ENCODE data around the gene SLC17A3.

Gene SLC17A3, protein sequence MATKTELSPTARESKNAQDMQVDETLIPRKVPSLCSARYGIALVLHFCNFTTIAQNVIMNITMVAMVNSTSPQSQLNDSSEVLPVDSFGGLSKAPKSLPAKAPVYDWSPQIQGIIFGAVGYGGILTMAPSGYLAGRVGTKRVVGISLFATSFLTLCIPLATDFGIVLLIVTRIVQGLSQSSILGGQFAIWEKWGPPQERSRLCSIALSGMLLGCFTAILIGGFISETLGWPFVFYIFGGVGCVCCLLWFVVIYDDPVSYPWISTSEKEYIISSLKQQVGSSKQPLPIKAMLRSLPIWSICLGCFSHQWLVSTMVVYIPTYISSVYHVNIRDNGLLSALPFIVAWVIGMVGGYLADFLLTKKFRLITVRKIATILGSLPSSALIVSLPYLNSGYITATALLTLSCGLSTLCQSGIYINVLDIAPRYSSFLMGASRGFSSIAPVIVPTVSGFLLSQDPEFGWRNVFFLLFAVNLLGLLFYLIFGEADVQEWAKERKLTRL

DNA sequence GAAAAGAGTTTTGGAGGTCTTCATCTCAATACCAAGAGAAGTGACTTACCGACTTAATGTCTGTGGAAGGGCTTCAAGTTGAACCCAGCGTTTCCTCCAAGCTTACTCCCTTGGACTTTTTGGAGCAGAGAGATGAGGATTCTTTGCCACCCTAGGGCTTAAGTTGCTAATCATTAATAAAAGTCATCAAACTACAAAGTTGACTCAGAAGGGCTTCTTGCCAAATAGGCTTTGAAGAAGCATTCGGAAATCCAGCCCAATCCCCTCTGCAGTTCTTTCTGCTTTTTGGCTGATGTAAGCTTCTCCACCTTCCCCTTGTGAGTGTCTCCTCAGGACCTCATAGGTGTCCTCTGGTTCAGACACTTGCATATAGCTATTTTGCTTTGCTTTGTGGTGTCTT is at the start of gene SLC17A3:
SLC17A3 (minus strand) TSS at position 126 of the 400 bp plus-strand sequence. CDS start 5,856 bp downstream, outside the sequence.
- DNase-seq (ENCODE audit: low read depth in 2 of 2), result no peak

DNA sequence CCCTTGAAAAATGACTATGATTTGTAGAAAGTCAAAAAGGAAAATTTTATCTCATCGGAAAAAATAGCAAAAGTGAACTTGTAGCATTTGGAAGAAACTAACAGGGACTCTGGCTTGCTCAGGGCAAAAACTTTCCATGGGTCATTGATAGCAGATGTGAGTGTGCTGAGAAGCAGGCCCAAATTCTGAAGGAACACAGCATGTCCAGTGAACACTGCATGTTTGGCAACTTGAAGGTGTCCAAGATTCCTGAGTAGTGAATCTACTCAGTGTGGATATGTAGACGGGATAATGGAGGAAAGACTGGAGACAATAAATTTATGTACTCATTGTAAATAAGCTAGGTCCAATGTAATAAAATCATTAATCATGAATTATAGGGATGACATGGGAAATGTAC is 48.3 kb upstream of the SLC17A3 start:
- DNase-seq (ENCODE audit: low read depth in 2 of 2), result no peak

DNA sequence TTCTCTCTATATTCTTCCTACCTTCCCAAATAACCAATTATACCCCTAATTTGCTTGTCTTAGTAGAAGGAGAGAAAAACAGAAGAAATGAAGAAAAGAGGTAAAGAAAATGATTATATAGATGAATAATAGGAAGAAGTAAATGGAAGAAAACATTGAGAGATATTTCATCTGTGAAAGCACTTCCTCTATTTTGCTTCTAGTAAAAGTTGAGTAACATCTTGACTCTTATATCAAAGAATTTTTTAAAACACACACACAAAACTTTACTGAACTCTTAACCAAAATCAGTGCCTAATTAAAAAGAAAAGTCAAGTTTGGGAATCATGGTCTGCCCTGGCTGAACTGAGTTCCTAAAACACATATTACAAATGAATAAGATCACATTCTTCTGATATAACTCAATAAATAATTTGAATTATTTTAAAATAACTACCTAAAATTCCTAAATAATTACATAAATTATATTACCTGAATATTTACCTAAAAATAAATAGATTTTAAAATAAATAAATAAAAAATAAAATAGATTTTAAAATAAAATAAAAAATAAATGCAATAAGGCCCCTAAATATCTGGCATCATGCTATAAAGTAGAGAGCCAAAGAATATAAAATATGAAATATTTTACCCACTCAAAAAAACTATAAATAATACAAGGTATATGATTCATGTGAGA is 47.6 kb upstream of the SLC17A3 start:
- DNase-seq (ENCODE audit: low read depth in 2 of 2), result no peak

DNA sequence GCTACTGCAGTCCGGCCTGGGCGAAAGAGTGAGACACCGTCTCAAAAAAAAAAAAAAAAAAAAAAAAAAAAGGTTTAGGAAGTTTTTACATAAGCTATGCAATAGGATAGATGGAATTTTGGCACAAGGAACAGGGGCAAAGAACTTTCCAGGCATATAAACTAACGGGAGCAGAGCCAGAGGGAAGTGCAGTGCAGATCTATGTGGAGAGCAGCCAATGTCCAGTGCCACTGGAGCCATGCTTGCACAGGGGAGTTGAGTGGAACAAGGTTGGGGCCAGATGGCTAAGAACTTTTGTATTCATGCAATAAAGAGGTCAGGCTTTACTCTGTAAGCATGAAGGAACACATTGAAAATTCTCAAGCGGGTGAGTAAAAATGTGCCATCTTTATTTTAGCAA is 45.6 kb upstream of the SLC17A3 start:
- DNase-seq (ENCODE audit: low read depth in 2 of 2), result no peak

DNA sequence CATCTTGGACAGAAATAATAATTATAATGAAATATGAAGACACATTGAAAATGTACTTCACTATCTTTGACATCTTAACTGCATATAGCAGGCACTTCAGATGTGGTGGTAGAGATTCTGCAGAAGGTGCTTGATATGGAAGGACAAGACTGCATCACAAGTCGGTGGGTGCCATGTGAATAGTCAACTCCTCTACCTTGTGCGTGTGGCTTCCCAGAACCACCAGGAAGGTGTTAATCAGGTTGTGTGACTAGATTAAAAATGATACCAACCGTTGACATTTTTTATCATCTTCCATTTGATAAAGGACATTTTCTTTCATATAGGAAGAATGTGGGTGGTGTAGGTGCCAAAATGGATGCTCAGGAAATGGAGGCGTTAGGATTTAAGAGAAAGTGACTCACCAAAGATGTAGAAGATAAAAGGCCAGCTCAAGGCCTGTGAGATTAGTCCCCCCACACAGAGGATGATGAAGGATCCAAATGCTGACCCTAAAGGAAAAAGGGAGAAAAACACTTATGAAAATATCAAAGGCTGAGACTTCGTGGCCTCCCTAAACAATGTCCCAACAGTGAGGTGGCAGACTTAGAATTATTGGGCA is 44.1 kb upstream of the SLC17A3 start:
- no peak for DNase-seq (ENCODE audit: low read depth in 2 of 2)

DNA sequence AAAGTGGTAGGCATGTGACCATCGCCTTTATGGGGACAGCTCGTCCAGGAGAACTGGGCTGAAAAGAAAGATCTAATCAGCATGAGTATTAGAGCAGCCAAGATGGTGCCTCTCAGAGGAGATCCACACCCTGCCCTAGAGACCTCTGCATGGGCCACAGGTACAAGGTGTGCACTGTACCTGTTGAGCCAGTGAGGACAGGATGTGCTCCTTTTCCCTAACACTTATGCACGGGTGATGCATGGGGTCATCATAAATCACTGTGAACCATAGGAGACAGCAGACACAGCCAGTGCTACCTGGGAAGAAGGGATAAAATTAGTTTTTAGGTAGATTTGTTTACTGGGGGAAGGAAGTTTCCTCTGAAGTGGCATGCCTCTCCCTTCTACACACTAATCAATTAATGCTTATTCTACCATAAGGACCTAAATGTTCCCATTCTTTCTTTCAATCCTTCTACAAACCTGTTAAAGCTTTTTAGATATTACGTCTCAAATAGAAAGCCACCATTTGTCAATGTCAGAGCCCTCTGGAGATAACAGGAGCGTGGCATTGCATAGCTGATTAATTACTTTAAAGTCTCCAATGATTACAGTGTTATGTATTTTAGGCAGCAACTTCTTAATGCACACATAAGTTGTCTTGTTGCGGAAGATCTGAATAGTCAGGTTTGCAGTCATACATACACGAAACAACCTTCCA is 42.9 kb upstream of the SLC17A3 start:
- DNase-seq (ENCODE audit: low read depth in 2 of 2), result no peak

DNA sequence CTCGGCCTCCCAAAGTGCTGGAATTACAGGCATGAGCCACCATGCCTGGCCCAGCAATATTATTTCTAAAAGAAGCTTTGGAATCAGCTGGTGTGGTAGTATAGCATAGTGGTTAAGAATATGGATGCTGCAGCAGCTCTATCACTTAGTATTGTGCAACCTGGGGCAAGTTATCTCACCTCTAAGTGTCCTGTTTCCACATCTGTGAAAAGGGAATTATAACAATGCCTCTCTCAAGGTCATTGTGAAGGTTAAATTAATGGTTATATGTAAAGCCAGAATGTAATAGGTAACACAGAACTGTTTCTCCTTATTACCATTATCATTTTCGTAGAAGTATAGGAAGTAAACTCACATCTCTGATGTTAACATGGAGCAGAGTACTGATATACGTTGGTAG is 42.3 kb upstream of the SLC17A3 start:
- no peak for DNase-seq (ENCODE audit: low read depth in 2 of 2)

DNA sequence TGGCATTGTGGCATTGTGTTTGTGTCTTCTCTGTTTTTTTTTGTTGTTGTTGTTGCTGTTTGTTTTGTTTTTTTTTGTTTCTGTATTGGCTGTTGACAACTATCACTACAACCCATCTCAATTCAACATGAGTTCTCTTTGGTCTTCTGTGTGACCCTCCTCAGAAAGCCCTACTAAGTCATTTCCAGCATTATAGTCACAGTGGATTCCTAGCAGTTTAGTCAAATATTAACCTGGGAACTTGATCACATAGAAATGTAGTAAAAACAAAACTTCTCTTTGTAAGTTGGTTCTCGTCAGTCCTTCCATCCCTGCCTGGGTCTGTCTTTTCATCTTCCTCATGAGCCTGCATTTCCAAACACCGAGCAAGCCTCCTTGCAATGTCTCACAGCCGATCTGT is 39.7 kb upstream of the SLC17A3 start:
- no peak for DNase-seq (ENCODE audit: low read depth in 2 of 2)

DNA sequence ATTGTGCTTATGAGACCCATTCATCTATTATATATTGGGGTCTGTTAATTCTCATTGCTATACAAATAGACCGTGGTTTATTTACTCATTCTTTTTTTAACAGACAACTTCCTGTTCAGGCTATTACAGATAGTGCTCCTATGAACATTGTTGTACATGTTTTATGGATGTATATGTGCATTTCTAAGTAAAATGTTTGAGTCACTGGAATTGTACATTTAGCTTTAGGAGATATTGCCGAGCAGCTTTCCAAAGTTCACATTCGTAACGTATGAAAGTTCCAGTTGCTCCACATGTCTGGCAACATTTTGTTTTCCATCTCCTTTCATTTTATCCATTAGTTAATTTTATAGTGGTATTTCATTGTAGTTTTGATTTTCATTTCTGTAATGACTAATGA is 37.3 kb upstream of the SLC17A3 start:
- DNase-seq (ENCODE audit: low read depth in 2 of 2), result no peak

DNA sequence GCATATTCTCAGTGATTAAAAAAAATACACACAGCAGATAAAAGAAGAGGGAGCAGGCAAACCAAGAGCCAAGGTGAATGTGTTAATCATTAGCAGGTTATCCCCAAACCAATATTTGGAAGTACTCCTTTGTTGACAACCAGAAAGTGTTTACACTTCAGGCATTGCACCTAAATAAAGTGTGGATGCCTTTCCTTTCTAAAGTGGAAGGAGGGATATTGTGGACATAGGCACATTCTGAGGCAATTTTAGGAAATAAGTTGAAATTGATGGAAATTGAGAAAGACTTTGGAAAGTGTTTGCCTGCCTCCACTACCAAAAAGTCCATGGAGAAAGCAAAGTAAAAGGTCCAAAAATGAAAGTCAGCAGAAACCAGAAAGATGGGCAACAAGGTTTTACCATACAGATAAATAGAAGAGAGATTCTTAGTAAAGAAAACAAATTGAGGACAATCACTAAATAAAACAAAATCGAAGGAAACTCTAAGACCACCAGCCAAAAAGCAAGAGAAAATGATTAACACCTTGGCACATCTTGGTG is 33.5 kb upstream of the SLC17A3 start:
- DNase-seq (ENCODE audit: low read depth in 2 of 2), result no peak

DNA sequence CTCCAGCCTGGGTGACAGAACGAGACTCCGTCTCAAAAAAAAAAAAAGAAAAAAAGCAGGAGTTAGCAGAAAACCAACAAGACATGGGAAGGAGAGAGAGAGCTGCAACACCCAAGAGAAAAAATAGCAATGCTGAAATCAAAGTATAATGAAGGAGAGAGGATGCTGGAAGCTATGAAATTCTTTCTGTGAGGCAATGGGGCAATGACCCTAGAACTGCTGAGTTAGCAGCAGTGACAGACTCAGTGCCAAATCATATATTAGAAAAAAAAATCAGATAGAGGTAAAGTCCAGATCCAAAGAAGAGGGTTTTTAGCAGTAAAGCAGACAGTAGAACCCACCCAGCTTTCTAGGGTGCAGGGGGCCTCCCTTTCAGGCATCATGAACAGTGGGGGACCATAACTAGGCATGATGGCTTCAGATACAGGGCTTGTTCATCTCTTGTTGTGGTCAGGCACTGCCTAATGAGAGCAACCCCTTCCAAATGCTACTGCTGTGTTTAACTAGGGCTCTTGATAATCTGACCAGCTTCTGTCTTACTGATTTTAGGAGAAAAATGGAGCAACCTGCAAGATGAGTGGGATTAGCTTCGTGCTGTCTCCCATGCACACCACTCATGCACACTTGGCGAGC is 29.5 kb upstream of the SLC17A3 start:
- DNase-seq (ENCODE audit: low read depth in 2 of 2), result no peak

DNA sequence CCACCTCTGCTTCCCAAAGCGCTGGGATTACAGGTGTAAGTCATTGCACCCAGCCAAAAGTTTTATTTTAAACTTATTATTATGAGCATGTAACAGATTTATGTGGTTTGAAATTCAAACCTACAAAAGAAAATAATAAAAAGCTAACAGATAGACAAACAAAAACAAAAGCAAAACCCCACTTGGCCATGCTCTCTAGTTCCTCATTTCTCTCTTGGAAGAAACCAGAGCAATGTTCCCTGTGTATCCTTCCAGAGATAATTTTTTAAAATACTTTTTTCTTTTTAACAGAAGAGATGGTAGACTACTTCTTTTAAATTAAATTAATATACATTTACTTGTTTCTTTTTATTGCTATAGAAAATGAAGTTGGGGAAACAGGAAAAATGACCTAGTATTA is 28.0 kb upstream of the SLC17A3 start:
- DNase-seq (ENCODE audit: low read depth in 2 of 2), result no peak

DNA sequence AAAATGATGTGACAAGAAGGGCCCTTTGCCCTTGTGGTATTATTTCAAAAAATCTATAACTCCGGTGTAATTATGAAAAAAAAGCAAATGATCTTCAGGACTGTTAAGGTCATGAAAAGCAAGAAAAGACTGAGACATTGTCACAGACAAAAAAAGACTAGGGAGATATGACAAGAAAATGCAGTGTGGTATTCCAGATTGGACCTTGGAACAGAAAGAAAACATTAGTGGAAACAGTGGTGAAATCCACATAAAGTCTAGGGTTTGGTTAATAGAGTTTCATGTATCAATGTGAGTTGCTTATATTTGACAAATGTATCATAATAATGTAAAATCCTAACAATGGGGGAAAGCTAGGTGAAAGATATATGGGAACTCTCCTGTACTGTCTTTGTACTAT is 26.8 kb upstream of the SLC17A3 start:
- no peak for DNase-seq (ENCODE audit: low read depth in 2 of 2)

DNA sequence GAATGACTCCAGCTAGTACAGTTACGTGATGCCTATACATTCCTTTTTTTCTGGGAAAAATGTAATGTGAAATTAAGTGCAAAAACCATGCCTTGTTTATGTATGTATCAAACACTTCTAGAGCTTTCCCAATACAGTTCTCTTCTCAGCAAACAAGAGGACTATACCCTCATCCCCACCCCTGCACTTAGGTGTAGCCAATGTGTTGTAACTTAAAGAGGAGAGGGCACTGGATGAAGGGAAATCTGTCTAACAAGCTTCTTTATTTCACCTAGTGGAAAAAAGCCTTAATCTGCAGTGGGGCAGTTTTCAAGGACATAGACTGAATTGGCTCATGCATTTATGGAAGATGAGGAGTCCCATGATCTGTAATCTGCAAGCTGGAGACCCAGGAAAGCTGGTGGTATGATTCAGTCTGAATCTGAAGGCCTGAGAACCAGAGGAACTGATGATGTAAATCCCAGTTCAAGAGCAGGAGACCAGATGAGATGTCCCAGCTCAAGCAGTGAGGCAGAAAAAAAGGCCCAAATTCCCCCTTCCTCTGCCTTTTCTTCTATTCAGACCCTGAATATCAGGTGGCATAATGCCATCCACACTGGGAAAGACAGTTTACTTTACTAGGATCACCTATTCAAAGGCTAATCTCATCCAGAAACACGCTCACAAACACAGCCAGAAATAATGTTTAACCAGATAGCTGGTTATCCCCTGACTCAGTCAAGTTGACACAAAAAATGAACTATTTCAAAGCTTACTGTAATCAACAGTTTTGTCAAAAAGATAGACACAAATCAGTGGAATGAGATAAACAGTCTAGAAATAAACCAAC is 25.8 kb upstream of the SLC17A3 start:
- no peak for DNase-seq (ENCODE audit: low read depth in 2 of 2)

DNA sequence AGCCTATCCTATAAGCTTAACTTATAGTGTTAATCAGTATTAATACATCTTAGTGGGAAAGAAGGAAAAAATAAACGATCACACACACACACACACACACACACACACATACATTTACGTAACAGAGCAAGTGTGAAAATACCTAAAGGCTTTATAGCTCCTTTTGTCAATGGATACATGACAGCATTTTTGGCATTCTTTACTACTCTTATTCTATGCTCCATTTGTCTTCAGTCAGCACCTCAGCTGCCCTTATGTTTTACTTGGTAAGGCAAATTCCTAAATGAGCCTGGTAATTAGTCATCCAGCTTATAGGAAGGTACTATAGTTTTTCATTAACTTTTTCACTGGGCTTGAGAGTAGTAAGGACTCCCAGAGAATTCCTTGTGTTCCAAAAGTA is 25.1 kb upstream of the SLC17A3 start:
- no peak for DNase-seq (ENCODE audit: low read depth in 2 of 2)

DNA sequence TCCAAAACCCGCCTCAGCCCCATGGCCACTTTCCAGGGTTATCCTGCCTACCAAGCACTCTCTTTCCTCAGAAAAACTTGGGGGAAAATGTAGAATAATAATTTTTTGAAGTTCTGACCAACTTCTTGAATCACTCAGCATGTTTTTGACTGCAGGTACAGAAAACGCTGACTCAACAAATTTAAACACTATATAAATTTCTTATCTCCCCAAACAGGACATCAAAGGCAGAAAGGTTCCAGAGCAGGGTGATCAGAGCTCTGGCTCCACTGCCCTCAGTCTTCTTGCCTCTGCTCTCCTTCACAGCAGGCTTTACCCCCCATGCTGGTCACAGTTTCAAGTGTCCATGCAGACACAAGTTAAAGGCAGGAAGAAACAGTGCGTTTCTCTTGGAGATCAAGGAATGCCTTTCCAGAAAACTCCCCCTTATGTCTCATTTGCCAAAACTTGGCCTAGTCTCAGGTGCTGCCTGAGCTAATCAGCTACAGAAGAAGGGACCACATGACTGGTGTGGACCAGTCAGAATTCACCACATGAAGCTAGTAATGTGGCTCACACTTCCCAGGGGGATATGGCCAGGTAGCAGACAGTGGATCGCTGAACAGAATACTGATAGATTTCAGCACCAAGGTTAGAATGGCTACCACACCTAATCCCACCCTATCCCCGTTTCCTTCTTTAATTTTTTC is 24.4 kb upstream of the SLC17A3 start:
- DNase-seq (ENCODE audit: low read depth in 2 of 2), result no peak

DNA sequence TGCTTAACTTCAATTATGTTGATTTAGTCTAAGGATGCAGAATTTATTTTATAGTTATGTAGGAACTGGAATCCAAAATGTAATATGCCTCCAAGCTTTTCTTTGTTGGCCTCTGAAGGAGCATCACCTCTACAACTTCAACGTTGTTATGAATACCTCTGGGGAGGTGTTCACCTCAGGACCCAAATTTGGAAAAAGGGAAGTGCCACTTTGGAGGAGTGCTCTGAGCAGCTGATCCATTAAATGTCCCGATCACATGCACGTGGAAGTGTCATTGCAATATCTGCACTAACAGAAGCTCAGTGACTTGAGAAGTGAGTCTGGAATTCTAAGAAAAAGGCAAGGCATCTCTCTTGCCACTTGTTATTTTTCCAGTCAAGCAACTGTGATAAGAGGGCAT is 22.2 kb upstream of the SLC17A3 start:
- no peak for DNase-seq (ENCODE audit: low read depth in 2 of 2)

DNA sequence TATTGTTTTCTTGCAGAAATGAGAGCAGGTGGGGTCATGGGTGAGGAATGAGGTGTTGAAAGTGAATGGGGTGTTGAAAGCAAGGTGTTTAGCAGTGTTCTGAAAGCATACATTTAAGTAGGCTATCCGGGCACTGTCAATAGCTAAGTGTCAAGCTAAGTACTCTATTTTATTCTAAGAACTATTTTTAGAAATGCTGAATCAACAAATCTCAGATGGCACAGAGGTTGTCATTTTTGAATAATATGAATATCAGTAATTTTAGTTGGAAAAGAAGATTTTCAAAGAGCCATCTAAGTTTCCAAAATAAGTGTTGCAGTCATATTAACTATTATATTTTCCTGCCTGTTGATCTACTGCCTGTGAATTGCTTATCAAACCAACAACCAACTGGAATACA is 21.7 kb upstream of the SLC17A3 start:
- no peak for DNase-seq (ENCODE audit: low read depth in 2 of 2)

DNA sequence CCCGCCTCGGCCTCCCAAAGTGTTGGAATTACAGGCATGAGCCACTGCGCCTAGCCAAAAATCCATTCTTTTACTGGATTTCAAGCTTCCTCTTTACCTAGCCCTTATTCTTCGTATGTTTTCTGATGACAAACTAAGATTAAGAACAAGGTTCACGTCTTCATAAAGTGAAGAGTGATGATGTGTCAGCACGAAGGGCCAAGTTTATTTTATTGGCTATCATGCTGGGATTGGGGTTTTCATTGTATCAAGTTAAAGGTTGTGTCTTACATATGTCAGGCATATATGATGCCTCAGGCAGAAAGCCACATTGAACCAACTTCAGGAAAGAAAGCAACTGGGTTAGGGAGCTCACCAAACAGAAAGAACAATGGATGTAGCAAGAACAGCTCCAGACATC is 19.7 kb upstream of the SLC17A3 start:
- no peak for DNase-seq (ENCODE audit: low read depth in 2 of 2)

DNA sequence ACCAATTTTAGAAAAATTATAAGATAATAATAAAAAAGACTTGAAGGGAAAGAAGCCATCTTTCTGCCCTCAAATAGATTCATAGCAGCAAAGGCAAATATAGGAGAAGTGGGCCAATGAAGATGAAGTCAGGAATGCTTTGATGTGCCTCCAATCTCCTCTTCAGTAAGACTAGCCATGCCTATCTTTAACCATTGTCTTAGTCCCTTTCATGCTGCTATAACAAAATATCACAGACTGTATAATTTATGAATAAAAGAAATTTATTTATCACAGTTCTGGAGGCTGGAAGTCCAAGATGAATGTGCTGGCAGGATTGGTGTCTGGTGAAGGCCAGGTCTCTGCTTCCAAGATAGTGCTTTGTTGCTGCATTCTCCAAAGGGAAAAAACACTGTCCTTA is 18.8 kb upstream of the SLC17A3 start:
- DNase-seq (ENCODE audit: low read depth in 2 of 2), result no peak

All from fibroblast of skin of left quadriceps (primary cell).